Hepatocyte (in vitro differentiated cells): Measurements from ENCODE around the gene SND1. TPM values are rescaled to one million over a fixed set of nuclear protein-coding genes. Genes with fewer than 3 reads are reported as not detected.
"Not testable (repeated sequence)": the region's sequence is repeated elsewhere in the genome, so short reads cannot be mapped to it uniquely, and the experiment has no call there.

Experiments
- DNase-seq: peaks from one replicate; pipeline ENCODE4 v3.0.0-alpha.2; 2016; ENCODE audit warnings: low spot score
- H2AFZ ChIP-seq: fragments of 200-600 bp; sonication (generic); 2 replicates; pipeline ENCODE4 v1.6.0; 2016; ENCODE audit warnings: antibody characterized with exemption, mild to moderate bottlenecking
- H3K27ac ChIP-seq: fragments of 200-600 bp; sonication (generic); 2 replicates; pipeline ENCODE4 v1.5.1; 2016; ENCODE audit warnings: mild to moderate bottlenecking
- H3K27me3 ChIP-seq: fragments of 200-600 bp; sonication (generic); 2 replicates; pipeline ENCODE4 v1.6.1; 2016
- H3K36me3 ChIP-seq: fragments of 200-600 bp; sonication (generic); replicated peaks from 2 replicates; pipeline ENCODE4 v1.5.1; 2016; ENCODE audit warnings: low read depth; ENCODE audit not compliant: insufficient read depth
- H3K4me1 ChIP-seq: fragments of 200-600 bp; sonication (generic); 2 replicates; pipeline ENCODE4 v1.5.1; 2016; ENCODE audit warnings: mild to moderate bottlenecking, moderate library complexity; ENCODE audit not compliant: insufficient read depth
- H3K4me2 ChIP-seq: fragments of 200-600 bp; sonication (generic); 2 replicates; pipeline ENCODE4 v1.6.0; 2016
- H3K4me3 ChIP-seq: fragments of 200-600 bp; sonication (generic); 2 replicates; pipeline ENCODE4 v1.5.1; 2016; ENCODE audit warnings: mild to moderate bottlenecking
- H3K79me2 ChIP-seq: fragments of 200-600 bp; sonication (generic); 2 replicates; pipeline ENCODE4 v1.6.0; 2017; ENCODE audit warnings: mild to moderate bottlenecking
- H3K9me2 ChIP-seq: fragments of 200-600 bp; sonication (generic); replicated peaks from 2 replicates; pipeline ENCODE4 v1.6.0; 2017; ENCODE audit warnings: mild to moderate bottlenecking; ENCODE audit not compliant: insufficient read depth
- H3K9me3 ChIP-seq: fragments of 200-600 bp; sonication (generic); 2 replicates; pipeline ENCODE4 v1.5.1; 2016; ENCODE audit warnings: low read depth, mild to moderate bottlenecking
- H4K20me1 ChIP-seq: fragments of 200-600 bp; sonication (generic); 2 replicates; pipeline ENCODE4 v1.6.0; 2016; ENCODE audit warnings: mild to moderate bottlenecking; ENCODE audit not compliant: insufficient read depth, poor library complexity, severe bottlenecking
- CTCF ChIP-seq: fragments of 200-600 bp; sonication (generic); IDR thresholded peaks from 2 replicates; pipeline ENCODE4 v1.5.1; 2016; ENCODE audit warnings: antibody characterized with exemption, mild to moderate bottlenecking; ENCODE audit not compliant: poor library complexity
- EZH2 ChIP-seq: fragments of 200-600 bp; sonication (generic); IDR thresholded peaks from 2 replicates; pipeline ENCODE4 v1.6.1; 2016; ENCODE audit warnings: antibody characterized with exemption, mild to moderate bottlenecking, borderline replicate concordance
- EZH2phosphoT487 ChIP-seq: fragments of 200-600 bp; sonication (generic); IDR thresholded peaks from one replicate; pipeline ENCODE4 v1.6.1; 2018; ENCODE audit warnings: antibody characterized with exemption, mild to moderate bottlenecking, low read depth, moderate library complexity; ENCODE audit not compliant: unreplicated experiment, severe bottlenecking
- WGBS: methylation state at CpG from one replicate; pipeline ENCODE4 v1.1.6; 2016; ENCODE audit warnings: low lambda C conversion rate; ENCODE audit errors: missing lambda C conversion rate; 5-methylcytosine and 5-hydroxymethylcytosine counted together
- polyA plus RNA-seq: library from polyadenylated mRNA; unstranded; fragments of >200 nt; fragmentation: Nextera tagmentation; extraction: Ambion mirVana; gene quantifications from 2 replicates; pipeline ENCODE4 v1.2.1, GENCODE V29; 2016
- total RNA-seq: library from RNA; depleted of rRNA; stranded (reverse); fragments of >200 nt; gene quantifications from 2 replicates; pipeline ENCODE4 v1.2.3, GENCODE V29; 2014

Gene SND1
- total and polyA plus RNA-seq, 2 experiments from 2014 or later = 141 to 200 TPM

- H3K27me3 ChIP-seq = peaks cover 12% of the 10 kb centered on the region
- no peaks in the 10 kb centered on the region for H3K9me2 ChIP-seq
- TF ChIP-seq EZH2phosphoT487 = no peak
- TF ChIP-seq EZH2 = no peak
- no peak for TF ChIP-seq CTCF
- no peak overlapping the region for H3K4me2 ChIP-seq
- no peaks in the 10 kb centered on the region for H3K36me3 ChIP-seq
- no peaks in the 10 kb centered on the region for H4K20me1 ChIP-seq
- no peaks in the 10 kb centered on the region for H3K9me3 ChIP-seq
- WGBS = 84% methylated on average over 11 of the region's 11 CpGs
- H3K4me1 ChIP-seq = no peaks in the 10 kb centered on the region
- H3K79me2 ChIP-seq = no peaks in the 10 kb centered on the region
- H3K4me3 ChIP-seq = no peak overlapping the region
- no peak overlapping the region for H2AFZ ChIP-seq
- H3K27ac ChIP-seq = no peak overlapping the region
- no peak for DNase-seq
Observed at GRCh38 chr7:128108641-128109423, 456.8 kb downstream of the SND1 start.

GRCh38 chr7:128109424-128109969 lies 457.5 kb downstream of the SND1 start:
- H3K27me3 ChIP-seq = peaks cover 12% of the 10 kb centered on the region
- H4K20me1 ChIP-seq, H3K9me3 ChIP-seq, H3K4me1 ChIP-seq, H3K27ac ChIP-seq, H3K4me3 ChIP-seq, H3K36me3 ChIP-seq, H2AFZ ChIP-seq, H3K79me2 ChIP-seq, H3K4me2 ChIP-seq, DNase-seq, H3K9me2 ChIP-seq: not testable (repeated sequence)
- WGBS = 81% methylated on average over 12 of the region's 12 CpGs

GRCh38 chr7:128110641-128111364 lies 458.8 kb downstream of the SND1 start:
- TF ChIP-seq CTCF (no peak), EZH2 (no peak), EZH2phosphoT487 (no peak)
- H3K9me2 ChIP-seq = no peaks in the 10 kb centered on the region
- peaks cover 4% of the 10 kb centered on the region for H3K27me3 ChIP-seq
- 93% methylated on average over 2 of the region's 2 CpGs for WGBS
- H3K27ac ChIP-seq = no peak overlapping the region
- H4K20me1 ChIP-seq = no peaks in the 10 kb centered on the region
- H3K4me1 ChIP-seq = no peaks in the 10 kb centered on the region
- H3K4me2 ChIP-seq = no peak overlapping the region
- H2AFZ ChIP-seq = no peak overlapping the region
- no peaks in the 10 kb centered on the region for H3K79me2 ChIP-seq
- H3K9me3 ChIP-seq = no peaks in the 10 kb centered on the region
- no peak overlapping the region for H3K4me3 ChIP-seq
- no peaks in the 10 kb centered on the region for H3K36me3 ChIP-seq
- DNase-seq = no peak
